HG03108 (cell line): ENCODE results near the gene ZFPL1.

Experiments used
- ATAC-seq: cut with Tn5 transposase; IDR thresholded peaks from one replicate; pipeline ENCODE4 v1.9.1; 2021; ENCODE audit warnings: moderate library complexity; ENCODE audit not compliant: unreplicated experiment

ZFPL1 gene

DNA sequence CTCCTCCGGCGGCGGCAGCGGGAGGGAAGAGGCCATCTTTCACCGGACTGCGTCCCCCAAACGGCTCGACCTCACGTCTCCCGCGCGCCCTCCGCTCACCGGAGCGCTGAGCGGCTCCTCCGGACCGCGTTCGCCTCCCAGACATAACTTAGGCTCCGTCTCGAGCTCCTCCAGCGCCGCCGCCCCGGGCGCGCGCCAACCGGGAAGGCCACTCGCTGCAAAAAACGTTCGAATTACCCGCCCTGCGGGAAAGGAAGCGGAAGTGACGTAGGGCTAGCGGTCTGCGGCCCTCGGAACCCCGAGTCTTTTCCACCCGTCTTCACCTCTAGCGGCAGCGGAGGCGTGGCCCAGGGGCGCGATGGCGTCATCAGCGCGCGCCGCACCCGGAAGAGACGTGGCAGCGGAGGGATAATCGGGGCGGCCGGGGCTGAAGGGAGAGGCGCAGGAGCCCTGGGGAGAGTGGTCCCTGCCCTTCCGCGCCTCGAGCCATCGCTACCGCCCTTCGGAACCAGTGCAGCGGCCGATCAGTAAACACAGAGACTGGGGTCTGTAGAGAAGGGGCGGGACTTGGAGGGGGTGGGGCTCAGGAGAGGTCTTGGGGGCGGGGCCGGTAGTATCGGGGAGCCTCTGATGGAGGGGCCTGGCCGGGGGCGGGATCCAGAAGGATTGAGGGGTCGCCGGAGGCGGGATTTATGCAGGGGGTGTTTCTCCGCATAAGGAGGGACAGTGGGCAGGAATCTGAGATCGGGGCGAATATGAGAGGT lies at the start of gene ZFPL1, which contains the start of gene CDCA5:
TSS of gene ZFPL1 (plus strand) at position 389 of the 764 bp plus-strand sequence. CDS start 477 bp downstream, outside the sequence.
TSS of gene CDCA5 (minus strand) at position 207 of the 764 bp plus-strand sequence. CDS start at position 145, 62 bp downstream.
- ATAC-seq: peak; percentile 62

DNA sequence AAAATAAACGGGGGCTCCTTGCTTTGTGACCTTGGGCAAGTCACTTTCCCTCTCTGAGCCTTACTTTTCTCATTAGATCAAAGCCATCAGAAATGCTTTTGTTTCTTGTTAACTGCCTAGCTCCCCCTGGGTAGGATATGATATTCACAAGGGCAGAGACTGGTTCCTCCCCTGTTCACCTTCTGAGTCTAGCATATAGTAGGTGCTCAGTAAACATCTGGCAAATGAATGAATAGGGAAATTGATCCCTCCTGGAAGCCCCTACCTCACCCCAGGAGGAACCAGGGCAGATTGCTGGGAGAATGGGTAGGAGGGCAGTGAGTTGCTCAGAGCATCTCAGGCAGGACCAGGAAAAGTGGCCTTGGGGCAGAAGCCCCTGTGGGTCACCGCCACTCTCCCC lies 49.6 kb upstream of the ZFPL1 start:
- ATAC-seq: no peak

DNA sequence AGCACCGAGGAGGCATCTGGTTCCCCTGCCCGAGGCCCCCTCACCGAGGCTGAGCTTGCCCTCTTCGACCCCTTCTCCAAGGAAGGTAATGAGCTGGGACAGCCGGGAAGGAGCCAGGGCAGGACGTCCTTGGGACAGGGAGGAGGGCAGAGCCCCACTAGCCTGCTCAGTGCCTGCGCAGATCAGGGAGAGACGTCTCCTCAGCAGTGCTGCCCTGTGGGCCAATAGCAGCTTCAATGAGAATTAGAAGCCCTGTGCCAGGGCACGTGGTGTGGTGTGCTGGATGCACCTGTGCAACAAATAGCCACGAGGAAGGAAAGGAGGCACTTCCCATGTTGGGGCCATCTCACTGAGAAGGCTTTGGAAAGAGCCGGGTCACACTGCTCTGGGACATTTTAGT lies 48.4 kb upstream of the ZFPL1 start:
- no peak for ATAC-seq

DNA sequence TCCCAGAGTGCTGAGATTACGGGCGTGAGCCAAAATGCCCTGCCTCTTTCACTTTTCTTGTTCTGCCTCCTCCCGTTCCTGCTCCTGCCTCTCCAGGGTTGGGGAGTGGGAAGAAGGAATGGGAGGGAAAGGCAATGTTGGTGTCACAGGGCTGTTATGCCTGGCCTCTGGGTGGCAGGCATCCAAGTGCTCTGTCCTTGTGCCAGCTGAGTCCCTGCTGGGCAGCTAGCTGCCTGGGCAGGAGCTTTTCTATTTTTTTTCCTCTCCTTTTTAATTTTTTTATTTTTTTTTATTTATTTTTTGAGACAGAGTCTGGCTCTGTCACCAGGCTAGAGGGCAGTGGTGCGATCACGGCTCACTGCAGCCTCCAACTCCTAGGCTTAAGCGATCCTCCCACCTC lies 47.1 kb upstream of the ZFPL1 start:
- ATAC-seq: no peak

DNA sequence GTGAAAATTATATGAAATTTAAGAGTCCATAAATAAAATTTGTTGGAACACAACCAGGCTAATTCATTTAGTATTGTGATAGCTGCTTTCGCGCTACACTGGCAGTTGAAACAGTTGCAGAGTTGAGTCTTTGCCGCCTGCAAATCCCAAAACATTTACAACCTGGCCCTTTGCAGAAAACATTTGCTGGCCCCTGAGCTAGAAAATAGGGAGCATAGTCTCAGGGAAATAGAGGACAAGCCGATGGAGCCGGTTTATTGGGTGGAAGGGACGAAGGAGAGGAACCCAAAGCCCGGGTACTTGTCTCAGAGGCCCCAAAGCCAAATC lies 43.5 kb upstream of the ZFPL1 start:
- ATAC-seq: no peak

DNA sequence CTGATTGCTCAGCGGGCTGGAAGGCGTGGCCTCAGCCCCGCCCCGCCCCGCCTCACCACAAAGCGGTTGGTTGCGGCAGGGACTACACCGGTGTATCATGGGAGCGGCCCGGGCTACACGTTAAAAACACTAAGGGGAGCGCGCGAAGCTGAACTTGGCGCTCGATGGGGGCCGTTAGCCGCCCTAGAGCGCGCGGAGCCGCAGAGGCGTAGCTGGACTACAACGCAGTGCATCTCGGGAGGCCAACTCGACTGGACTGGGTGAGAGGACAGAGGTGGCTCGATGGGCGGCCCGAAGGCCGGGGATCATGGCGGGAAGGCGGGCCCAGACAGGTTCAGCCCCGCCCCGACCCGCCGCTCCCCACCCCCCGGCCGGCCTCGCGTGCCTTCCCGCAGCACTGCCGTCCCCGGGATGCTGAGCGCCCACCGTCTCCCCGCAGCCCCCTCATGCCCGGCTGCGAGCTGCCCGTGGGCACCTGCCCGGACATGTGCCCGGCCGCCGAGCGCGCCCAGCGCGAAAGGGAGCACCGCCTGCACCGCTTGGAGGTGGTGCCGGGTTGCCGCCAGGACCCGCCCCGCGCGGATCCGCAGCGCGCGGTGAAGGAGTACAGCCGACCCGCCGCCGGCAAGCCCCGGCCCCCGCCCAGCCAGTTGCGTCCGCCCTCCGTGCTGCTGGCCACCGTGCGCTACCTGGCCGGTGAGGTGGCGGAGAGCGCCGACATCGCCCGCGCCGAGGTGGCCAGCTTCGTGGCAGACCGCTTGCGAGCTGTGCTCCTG lies 43.0 kb upstream of the ZFPL1 start, which contains the start of gene SAC3D1:
TSS of gene SAC3D1 (plus strand) at position 364 of the 776 bp plus-strand sequence. CDS start at position 447, 83 bp downstream.
- ATAC-seq: peak; percentile 88

DNA sequence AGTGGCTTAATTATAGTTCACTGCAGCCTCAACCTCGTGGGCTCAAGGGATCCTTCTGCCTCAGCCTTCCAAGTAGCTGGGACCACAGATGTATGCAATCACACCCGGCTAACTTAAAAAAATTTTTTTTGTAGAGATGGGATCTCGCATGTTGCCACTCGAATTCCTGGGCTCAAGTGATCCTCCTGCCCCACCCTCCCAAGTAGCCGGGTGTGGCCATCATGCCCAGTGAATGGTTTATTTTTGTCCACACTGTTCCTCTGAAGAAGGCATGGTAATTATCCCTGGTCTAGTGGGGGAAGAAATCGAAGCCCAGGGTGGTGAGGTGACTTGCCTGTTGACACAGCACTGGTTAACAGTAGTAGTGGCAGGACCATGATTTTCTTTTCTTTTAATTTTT lies 41.1 kb upstream of the ZFPL1 start:
- ATAC-seq: no peak

DNA sequence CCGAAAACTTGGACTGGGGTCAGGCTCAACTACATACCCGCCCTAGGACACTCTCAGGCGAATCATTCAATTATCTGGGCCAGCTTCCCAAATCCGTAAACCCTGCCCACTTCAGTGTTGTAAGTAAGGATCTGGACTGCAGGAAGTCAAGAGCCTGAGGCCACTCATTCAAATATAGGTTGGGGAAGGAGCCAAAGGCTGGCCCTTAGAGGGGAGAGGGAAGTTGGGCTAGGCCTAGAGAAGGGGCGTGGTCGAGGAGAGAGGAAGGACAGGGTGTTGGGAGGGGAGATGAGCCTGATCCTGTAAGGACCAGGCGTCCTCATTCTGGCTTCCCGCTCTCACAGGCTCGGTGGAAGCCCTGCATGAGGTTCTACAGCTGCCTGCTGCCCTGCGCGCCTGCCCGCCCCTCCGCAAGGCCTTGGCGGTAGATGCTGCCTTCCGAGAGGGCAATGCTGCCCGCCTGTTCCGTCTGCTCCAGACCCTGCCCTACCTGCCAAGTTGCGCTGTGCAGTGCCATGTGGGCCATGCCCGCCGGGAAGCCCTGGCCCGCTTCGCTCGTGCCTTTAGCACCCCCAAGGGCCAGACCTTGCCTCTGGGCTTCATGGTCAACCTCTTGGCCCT lies 40.0 kb upstream of the ZFPL1 start:
- ATAC-seq: no peak

DNA sequence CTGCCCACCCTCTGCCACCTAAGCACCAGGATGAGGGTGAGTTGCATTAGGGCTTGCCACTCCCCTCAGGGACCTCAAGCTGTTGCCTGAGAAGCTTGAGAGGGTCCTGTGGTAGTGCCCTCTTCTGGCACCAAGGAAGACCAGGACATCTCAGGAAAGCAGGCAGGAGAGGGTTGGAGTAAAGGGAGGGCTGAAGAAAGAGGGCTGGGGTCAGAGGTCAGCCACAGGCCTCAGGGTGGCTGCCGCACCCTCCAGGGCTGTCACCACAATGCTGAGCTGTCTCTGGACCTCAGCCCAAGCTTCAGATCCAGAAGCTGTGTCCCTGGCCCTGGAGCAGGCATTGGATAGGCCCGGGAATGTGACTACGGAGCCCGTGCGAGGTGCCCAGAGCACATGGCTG lies 39.0 kb upstream of the ZFPL1 start:
- ATAC-seq: no peak

DNA sequence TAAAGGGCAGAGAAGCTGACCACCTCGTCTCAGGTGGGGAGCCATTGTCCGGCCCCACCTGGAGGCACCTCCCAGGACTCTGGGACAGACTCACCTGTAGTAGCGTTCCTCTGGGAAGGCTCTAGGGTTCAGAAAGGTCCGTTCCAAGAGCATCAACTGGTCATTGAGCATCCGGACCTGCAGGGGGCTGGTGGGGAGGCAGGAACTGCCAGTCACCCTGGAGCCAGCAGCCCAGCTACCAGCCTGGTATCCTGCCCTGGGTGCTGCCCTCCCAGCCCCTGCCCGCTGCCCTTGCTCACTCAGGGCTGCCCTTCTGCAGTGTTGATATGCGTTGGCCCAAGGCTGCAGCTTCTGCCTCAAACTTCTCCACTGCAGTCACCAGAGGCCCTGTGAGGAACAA lies 38.3 kb upstream of the ZFPL1 start:
- no peak for ATAC-seq

DNA sequence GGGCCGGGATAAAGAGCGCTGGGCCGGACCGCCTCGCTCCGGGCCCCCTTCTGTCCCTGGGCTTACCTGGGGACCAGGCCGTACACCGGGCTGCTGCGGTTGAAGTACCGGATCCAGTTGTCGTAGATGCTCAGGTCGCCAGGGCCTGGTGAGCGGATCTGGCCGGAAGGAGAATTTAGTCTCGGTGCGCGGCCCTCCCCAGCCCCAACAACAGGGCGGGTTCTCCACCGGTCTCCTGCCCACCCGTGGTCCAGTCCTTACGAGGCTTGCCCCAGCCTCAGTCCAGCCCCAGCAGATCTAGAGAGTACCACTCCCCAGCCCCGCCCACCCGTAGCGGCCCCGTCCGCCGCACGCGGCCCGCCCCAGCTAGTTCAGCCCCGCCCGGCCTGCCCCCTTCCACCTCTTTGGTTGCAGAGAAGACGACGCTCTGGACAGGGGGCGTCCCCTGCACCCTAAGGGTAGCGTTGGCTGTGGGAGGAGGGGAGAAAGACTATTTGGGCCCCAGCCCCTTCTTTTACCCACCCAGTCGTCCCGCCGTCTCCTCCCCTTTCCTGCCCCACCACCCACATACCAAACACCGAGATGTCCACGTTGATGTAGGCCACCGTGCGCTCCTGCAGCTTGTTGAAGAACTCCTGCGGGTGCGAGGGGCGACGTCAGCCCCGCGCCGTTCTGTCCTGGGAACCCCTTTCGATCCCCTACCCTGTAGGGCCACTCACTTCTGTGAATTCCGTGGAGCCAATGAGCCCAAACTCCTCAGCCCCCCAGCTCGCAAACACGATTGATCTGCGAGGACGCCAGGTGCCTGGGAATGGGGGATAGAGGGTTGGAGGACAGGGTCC lies 36.2 kb upstream of the ZFPL1 start:
- no peak for ATAC-seq

DNA sequence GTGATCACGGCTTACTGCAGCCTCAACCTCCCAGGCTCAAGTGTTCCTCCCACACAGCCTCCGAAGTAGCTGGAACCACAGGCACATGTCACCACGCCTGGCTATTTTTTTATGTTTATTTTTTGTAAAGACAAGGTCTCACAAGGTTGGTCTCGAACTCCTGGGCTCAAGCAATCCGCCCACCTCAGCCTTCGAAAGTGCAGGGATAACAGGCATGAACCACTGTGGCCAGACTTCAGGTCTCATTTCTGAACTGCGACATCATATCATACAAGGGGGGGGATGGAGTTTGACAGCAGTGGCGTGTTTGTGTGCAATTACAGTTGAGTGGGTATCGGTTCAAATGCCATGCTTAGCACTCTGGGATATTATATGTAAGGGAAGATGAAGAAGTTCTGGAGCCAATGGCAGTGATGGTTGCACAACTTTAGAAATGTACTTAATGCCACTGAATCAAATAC lies 32.6 kb upstream of the ZFPL1 start:
- ATAC-seq: no peak

DNA sequence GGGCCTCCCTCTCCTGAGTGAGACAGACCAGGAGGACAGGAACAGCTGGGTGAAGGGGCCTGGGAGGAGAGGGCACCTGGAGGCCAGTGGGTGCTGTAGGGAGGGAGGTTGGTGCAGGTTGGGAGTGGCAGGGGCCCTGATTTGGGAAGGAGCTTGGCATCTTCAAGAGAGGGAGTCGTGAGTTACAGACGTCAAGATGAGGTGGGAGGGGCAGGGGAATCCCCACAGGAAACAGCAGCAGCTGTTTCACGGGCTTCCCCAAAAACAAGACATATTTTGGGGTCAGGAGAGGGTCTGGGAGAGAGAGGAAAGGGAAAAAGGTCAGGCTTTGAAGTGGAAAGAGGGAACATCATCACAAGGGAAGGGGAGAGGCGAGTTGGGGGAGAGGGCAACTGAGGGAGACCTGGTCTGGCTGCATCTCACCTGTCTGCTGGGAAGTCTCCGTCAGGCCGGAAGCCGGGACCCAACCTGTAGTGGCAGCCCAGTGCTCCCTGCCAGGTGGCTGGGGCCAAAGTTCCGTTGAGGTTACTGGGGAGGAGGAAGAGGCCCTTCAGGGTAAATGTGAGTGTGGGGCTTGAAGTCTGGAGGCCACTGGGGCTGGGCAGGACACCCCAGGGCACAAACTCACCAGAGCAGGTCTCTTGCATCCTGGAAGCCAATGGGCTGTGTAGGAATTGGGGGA lies 30.1 kb upstream of the ZFPL1 start:
- no peak for ATAC-seq

DNA sequence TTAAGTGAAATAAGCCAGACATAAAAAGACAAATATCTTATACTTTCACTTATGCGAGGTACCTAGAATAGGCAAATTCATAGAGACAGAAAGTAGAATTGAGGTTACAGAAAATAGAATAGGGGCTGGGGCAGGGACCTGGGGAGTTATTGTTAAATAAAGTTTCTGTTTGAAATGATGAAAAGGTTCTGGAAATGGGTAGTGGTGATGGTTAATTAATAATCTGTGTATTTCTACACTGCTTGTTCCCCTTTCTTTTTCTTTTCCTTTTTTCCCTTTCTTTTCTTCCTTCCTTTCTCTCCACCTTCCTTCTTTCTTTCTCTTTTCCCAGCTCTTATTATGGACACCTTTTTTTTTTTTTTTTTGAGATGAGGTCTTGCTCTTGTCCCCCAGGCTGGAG lies 28.5 kb upstream of the ZFPL1 start:
- no peak for ATAC-seq

DNA sequence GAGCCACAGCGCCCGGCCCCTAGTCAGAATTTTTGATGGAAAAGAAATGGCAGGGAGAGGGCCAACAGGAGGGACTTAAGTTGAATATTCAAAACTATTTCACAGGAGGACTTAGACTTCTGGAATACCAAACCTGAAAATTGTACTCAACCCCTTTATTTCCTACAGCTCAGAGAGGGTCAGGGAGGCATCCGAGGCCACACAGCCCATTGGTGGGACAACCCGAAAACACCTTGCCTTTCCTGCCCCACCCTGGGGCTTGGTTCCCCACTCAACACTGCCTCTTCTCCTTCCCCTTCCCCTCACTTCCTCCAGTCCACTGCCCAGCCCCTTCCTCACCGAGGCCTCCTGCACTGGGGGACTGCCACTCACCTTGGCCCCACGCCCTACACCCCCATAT lies 27.0 kb upstream of the ZFPL1 start:
- no peak for ATAC-seq

DNA sequence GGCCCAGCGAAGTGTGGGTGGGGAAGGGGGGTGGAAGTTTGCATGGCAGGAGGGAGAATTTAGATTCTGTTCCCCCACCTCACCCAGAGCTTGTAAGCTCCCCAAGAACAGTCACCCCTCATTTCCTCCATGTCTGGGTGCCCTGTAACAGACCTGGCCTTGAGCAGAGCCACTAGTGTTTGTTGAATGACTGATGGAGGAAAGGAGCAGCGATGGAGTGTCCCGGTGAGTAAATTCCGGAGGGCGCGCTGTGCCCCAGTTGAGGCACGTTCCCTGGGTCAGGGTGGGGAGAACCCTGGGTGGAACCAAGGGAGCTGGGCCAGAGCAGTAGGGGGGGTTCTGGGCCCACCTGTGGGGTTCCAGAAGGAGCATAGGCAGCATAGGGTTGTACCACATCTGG lies 26.5 kb upstream of the ZFPL1 start:
- ATAC-seq: no peak

DNA sequence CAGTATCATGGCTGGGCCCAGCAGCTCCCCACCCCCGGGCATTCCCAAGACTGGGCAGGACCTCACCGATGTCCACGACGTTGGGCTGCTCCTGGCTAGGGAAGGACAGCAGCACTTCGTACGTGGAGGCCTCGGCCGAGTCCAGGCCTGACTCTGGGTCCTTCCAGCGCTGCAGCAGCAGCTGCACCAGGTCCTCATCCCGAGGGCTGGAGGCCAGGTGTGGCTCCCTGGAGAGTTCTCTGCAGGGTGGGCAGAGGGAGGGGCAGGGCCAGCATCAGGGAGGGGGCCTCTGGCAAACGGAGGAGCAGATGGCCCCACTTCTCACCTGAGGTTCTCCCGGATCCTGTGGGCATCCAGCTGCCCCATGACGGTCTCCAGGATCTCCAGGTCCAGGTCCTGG lies 26.0 kb upstream of the ZFPL1 start:
- ATAC-seq: no peak

DNA sequence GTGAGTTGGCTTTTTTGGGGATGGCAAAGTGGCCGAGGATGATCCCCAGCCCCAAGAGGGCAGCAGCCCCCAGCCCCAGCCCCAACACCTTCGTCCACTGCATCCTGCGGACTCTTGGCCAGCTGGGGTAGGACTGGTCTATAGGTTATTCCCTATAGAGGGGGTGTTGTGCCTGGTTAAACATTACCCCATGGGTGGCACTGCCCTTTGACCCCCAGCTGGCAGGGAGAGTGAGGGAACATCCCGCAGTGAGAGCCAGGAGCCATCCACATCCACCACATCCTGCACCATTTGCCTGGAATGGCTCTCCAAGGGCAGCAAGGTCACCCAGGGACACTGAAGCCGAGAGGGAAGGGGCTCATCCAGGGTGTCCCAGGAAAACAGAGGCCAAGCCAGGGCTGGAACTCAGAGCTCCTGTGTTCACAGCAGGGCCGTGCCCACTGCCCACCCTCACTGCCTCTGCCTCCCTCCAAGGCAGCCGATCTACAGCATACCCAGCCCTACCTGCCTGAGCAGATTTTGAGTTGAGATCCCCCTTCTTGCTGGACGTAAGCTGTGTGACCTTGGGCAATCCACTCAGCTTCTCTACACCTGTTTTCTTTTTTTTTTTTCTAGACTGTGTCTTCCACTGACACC lies 25.5 kb upstream of the ZFPL1 start, which contains the start of gene NAALADL1:
TSS of gene NAALADL1 (minus strand) at position 135 of the 636 bp plus-strand sequence. CDS start at position 103, 32 bp downstream.
- ATAC-seq: no peak

DNA sequence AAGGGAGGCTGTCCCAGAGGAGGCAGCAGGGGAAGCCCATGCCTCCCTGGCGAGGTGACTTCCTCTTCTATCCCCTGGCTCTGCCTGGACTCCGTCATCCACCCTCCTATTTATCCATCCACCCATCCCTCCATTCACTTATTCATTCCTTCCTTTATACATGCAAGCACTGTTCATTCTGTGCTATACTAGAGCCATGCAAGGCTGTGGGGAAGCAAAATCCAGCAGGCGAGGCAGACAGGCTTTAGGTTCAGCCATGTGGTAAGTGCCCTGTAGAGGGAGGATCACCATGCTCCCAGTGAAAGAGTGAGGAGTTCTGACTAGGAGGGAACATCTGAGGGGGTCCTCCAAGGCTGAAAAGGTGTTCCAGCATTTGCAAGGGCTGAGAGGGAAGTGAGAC lies 24.5 kb upstream of the ZFPL1 start:
- no peak for ATAC-seq
